Uterus (tissue), 4 donors: ENCODE results near the gene MARK2. TPM values are rescaled to one million over a fixed set of nuclear protein-coding genes. Genes with fewer than 3 reads are reported as not detected.

Experiments
- DNase-seq, 2 donors: peaks; one replicate each; pipeline ENCODE4 v3.0.0-alpha.2; 2019 to 2020
- H3K27ac ChIP-seq, 2 donors: fragments of 200-600 bp; sonication (generic); 1 replicate in 1 of 2; 2 replicates in 1 of 2; pipeline ENCODE4 v1.5.1; 2016 to 2018
- H3K27me3 ChIP-seq, 2 donors: fragments of 200-600 bp; sonication (generic); one replicate each; pipeline ENCODE4 v1.5.1; 2018 to 2019; ENCODE audit warnings: control low read depth in 1 of 2
- H3K36me3 ChIP-seq, 2 donors: fragments of 200-600 bp; sonication (generic); one replicate each; pipeline ENCODE4 v1.5.1; 2019; ENCODE audit warnings: control low read depth in 1 of 2
- H3K4me1 ChIP-seq, 2 donors: fragments of 200-600 bp; sonication (generic); one replicate each; pipeline ENCODE4 v1.5.1; 2018 to 2019; ENCODE audit warnings: control low read depth in 1 of 2
- H3K4me3 ChIP-seq, 2 donors: fragments of 200-600 bp; sonication (generic); 1 replicate in 1 of 2; 2 replicates in 1 of 2; pipeline ENCODE4 v1.5.1; 2018 to 2019; ENCODE audit warnings: mild to moderate bottlenecking in 1 of 2
- H3K9me3 ChIP-seq, 2 donors: fragments of 200-600 bp; sonication (generic); one replicate each; pipeline ENCODE4 v1.5.1; 2019; ENCODE audit warnings: control low read depth in 1 of 2
- CTCF ChIP-seq, 4 experiments: fragments of 200-600 bp in 2 of 4; fragments of 450-650 bp in 2 of 4; sonication (generic) in 2 of 4; IDR thresholded peaks; one replicate each; pipeline ENCODE4 v1.5.1; 2016 to 2019; ENCODE audit warnings: antibody characterized with exemption in 4 of 4, mild to moderate bottlenecking in 2 of 4, moderate library complexity in 1 of 4
- POLR2A ChIP-seq, 2 donors: fragments of 450-650 bp; IDR thresholded peaks; one replicate each; pipeline ENCODE4 v1.6.1; 2016; ENCODE audit warnings: antibody characterized with exemption in 2 of 2, mild to moderate bottlenecking in 1 of 2, moderate library complexity in 1 of 2
- intact Hi-C: fragments of 100-400 bp; cut with DNase I; formaldehyde crosslinking; loops from one replicate; pipeline ENCODE4 v1.15.1; 2023; ENCODE audit warnings: low total_unique reads
- total RNA-seq, 4 donors: library from RNA; depleted of rRNA in 3 of 4; stranded (reverse); fragments of >200 nt in 3 of 4; gene quantifications; one replicate each; pipeline versions ENCODE4 v1.1.0 to v1.2.4, GENCODE V29; 2014 to 2023
- donor health status: DM: yes; HTN: yes; CAD: no.

The MARK2 gene
- total RNA-seq, 4 donors from 2014 or later = 6.9 to 36.5 (median 17.7) TPM

GRCh38 chr11:63817758-63818498 is 21.0 kb upstream of the MARK2 start:
- no peaks in the 10 kb centered on the region for H3K36me3 ChIP-seq
- no peak for DNase-seq
- intact Hi-C loops = no loop called here

GRCh38 chr11:63818609-63819008 is 20.3 kb upstream of the MARK2 start:
- intact Hi-C loops = no loop called here
- Histone ChIP-seq H3K36me3 (no peaks in the 10 kb centered on the region), H3K9me3 (no peaks in the 10 kb centered on the region), H3K4me3 (no peak overlapping the region), H3K27ac (no peak overlapping the region), H3K4me1 (no peaks in the 10 kb centered on the region), H3K27me3 (no peaks in the 10 kb centered on the region)
- TF ChIP-seq POLR2A (IDR thresholded peaks at IDR 0.05) = no peak
- TF ChIP-seq CTCF (IDR thresholded peaks at IDR 0.05) = no peak
- DNase-seq = no peak

More at GRCh38 chr11:63817758-63818498, 21.0 kb upstream of the MARK2 start:
- Histone ChIP-seq H3K4me1 (no peaks in the 10 kb centered on the region), H3K4me3 (no peak overlapping the region), H3K27ac (no peak overlapping the region), H3K27me3 (no peaks in the 10 kb centered on the region), H3K9me3 (no peaks in the 10 kb centered on the region)
- TF ChIP-seq POLR2A (IDR thresholded peaks at IDR 0.05) (no peak), CTCF (IDR thresholded peaks at IDR 0.05) (no peak)

- TF ChIP-seq POLR2A (IDR thresholded peaks at IDR 0.05) = no peak
- TF ChIP-seq CTCF (IDR thresholded peaks at IDR 0.05) = no peak
- no peaks in the 10 kb centered on the region for H3K4me1 ChIP-seq
- intact Hi-C loops = no loop called here
- H3K9me3 ChIP-seq = no peaks in the 10 kb centered on the region
- DNase-seq = no peak
- no peaks in the 10 kb centered on the region for H3K36me3 ChIP-seq
- H3K4me3 ChIP-seq = no peak overlapping the region
- H3K27me3 ChIP-seq = no peaks in the 10 kb centered on the region
- H3K27ac ChIP-seq = no peak overlapping the region
Measured at GRCh38 chr11:63821411-63821810, 17.5 kb upstream of the MARK2 start.

GRCh38 chr11:63826471-63827190 is 12.3 kb upstream of the MARK2 start:
- DNase-seq = no peak
- Histone ChIP-seq H3K27me3 (no peaks in the 10 kb centered on the region), H3K27ac (no peak overlapping the region), H3K4me1 (no peaks in the 10 kb centered on the region), H3K9me3 (no peaks in the 10 kb centered on the region), H3K36me3 (no peaks in the 10 kb centered on the region), H3K4me3 (no peak overlapping the region)
- intact Hi-C loops = no loop called here
- TF ChIP-seq CTCF (IDR thresholded peaks at IDR 0.05) = no peak
- no peak for TF ChIP-seq POLR2A (IDR thresholded peaks at IDR 0.05)

GRCh38 chr11:63829823-63830489 is 9.0 kb upstream of the MARK2 start:
- H3K9me3 ChIP-seq = no peaks in the 10 kb centered on the region
- H3K27me3 ChIP-seq = no peaks in the 10 kb centered on the region
- H3K4me3 ChIP-seq = no peak overlapping the region
- no peaks in the 10 kb centered on the region for H3K4me1 ChIP-seq
- intact Hi-C loops = loop anchor here (10.0 kb wide), 1 partner anchor 315 kb away; no protein-coding TSS in a partner anchor
- H3K36me3 ChIP-seq = no peaks in the 10 kb centered on the region
- no peak overlapping the region for H3K27ac ChIP-seq
- DNase-seq = no peak
- TF ChIP-seq POLR2A (IDR thresholded peaks at IDR 0.05) = no peak
- peak in 2 of 4 experiments; percentile 4 to 5 for TF ChIP-seq CTCF (IDR thresholded peaks at IDR 0.05)
